Activated gamma-delta T cell treated with Interleukin-2 at 50 U/mL for 16 hours (primary cell): Measurements from ENCODE around the gene ZWILCH.

ENCODE experiments used
- DNase-seq: peaks from one replicate; pipeline ENCODE4 v3.0.0-alpha.2; 2020

Gene ZWILCH

DNA sequence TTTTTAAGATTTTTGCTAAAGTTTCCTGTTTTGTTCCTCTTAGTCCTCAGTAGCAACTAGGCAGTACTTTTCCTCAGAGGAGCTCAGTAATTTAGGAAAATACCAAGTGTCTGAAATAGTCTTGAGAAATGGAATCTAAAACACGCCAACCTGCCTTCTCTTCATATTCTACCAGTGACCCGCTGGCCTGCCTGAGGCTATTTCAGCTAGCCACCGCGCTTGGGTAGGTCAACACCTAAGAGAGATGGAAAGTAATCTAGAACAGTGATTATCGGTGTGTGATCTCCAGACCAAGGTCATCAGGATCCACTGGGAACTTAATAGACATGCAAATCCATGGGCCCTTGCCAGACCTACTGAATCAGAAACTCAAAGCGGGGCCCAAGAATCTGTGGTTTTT lies 53.1 kb downstream of the ZWILCH start:
- no peak for DNase-seq

- no peak for DNase-seq
Observed at GRCh38 chr15:66560856-66561525, 55.9 kb downstream of the ZWILCH start.

DNA sequence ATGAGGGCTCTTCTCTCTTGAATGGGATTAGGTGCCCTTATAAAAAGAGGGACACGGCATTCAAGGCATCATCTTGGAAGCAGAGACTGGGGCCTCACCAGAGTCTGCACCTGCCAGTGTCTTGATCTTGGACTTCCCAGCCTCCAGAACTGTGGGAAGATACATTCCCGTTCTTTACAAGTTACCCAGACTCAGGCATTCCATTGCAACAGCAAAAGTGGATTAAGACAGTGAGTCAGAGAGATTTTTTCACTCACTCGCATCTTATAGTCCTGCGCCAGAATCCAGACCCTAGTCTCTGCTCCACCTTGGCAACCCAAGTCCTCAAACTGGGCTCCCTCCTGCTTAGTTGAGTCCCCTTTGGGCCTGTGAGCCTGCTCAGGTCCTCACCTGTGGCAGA lies 58.0 kb downstream of the ZWILCH start:
- no peak for DNase-seq

- no peak for DNase-seq
Observed at GRCh38 chr15:66563566-66564110, 58.5 kb downstream of the ZWILCH start.

- DNase-seq = no peak
Observed at GRCh38 chr15:66564136-66565041, 59.3 kb downstream of the ZWILCH start.

DNA sequence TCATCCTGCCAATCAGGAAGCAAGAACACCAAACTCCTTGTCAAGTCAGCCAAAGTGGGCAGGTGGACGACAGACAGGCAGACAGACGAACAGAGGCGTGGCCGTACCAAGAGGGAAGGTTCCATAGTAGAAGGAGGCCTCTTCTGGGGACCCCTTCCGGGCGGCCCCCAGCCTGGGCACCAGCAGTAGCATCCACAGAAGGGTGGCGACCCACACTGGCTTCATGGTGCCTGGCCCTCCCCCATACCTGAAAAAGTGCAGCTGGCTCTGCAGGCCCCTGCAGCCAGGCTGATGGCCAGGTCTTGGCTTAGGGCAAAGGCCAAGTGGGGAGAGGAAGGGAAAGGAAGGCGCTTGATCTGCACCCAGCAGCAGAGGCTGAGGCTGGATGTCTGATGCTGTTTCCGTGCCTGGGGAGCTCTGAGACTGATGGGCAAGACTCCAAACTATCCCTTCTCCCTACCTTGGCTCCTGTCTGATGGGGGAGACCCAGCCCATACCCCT lies 60.1 kb downstream of the ZWILCH start:
- DNase-seq = no peak

GRCh38 chr15:66565741-66566144 lies 60.6 kb downstream of the ZWILCH start, which contains the start of gene LCTL:
Gene LCTL (minus strand): TSS chr15:66565998. CDS start chr15:66565365, 633 bp downstream.
- DNase-seq = no peak

DNA sequence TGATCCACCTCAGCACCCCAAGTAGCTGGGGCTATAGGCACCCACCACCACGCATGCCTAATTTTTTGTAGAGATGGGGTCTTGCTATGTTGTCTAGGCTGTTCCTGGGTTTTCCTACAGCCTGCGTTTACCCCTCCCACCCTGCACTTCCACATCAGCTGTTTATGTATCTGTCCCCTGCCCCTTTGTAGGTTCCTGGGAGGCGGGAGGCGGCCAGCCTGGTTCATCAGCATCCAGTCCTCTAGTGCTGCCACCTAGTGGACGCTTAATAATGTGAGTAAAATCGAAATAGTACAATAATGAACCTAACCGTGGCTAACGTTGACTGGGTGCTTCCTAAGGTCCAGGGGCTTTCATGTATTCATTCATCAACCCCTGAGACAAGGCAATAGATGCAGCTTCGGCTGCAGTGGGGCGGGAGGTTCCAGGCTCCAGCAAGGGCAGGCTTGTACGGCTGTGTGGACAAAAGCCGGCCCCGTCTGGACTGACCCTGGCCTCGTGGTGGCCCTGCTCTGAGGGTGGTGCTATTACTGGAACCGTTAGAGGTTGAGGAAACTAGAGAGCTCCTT lies 61.9 kb downstream of the ZWILCH start:
- peak; percentile 31 for DNase-seq

GRCh38 chr15:66567897-66568296 lies 62.8 kb downstream of the ZWILCH start:
- DNase-seq = no peak

DNA sequence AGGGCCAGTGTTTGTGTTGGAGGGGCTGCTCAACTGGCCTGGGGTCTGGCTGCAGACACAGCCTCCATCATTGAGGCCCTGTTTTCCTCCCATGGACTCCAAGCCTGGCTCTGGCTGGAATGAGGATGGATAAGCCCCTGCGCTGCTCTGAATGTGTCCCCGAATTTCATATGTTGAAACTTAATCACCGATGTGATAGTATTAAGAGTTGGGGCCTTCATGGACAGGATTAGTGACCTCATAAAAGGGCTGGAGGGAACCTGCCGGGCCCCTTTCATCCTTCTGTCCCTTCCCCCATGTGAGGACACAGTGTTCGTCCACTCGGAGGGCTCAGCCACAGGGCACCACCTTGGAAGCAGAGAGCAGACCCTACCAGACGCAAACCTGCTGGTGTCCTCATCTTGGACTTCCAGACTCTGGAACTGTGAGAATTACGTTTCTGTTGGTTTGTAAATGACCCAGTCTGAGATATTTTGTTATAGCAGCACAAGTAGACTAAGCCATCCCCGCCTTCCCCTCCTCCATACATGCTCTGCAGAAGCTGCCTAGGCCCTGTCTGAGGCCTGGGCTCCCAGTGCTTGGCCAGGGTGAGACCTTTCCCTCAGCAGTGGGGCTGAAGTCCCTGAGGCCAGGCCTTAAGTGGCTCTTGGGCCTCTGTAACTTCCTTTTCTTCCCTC lies 64.5 kb downstream of the ZWILCH start:
- no peak for DNase-seq

GRCh38 chr15:66570327-66570726 lies 65.2 kb downstream of the ZWILCH start:
- no peak for DNase-seq

DNA sequence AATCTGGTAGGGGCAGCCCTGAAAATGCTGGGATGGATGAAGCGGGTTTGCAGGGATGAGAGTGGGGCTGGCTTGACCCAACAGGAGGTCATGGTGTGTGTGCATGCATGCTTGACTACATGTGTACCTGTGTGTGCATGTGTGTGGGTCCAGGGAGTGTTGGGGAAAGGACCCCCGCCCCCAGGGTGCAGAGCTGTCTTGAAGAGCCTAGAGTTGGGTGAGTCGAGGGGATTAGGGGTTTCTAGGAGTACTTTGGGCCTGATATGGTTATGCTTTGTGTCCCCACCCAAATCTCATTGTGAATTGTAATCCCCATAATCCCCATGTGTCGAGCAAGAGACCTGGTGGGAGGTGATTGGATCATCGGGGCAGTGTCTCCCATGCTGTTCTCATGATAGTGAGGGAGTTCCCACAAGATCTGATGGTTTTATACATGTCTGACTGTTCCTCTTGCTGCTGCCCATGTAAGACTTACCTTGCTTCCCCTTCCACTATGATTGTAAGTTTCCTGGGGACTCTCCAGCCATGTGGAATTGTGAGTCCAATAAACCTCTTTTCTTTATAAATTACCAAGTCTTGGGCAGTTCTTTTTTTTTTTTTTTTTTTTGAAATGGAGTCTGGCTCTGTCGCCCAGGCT lies 65.8 kb downstream of the ZWILCH start:
- no peak for DNase-seq

- DNase-seq = no peak
Observed at GRCh38 chr15:66572146-66572545, 67.0 kb downstream of the ZWILCH start.

DNA sequence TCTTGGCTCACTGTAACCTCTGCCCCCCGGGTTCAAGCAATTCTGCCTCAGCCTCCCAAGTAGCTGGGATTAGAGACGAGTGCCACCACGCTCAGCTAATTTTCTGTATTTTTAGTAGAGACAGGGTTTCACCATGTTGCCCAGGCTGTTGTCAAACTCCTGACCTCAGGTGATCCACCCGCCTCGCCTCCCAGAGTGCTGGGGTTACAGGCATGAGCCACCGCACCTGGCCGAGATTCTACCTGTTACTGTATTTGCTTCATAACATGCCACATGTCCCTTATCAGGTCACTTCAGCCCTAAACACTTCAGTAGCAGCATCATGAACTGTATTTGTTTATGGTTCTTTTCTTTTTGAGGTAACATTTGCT lies 68.2 kb downstream of the ZWILCH start:
- no peak for DNase-seq

DNA sequence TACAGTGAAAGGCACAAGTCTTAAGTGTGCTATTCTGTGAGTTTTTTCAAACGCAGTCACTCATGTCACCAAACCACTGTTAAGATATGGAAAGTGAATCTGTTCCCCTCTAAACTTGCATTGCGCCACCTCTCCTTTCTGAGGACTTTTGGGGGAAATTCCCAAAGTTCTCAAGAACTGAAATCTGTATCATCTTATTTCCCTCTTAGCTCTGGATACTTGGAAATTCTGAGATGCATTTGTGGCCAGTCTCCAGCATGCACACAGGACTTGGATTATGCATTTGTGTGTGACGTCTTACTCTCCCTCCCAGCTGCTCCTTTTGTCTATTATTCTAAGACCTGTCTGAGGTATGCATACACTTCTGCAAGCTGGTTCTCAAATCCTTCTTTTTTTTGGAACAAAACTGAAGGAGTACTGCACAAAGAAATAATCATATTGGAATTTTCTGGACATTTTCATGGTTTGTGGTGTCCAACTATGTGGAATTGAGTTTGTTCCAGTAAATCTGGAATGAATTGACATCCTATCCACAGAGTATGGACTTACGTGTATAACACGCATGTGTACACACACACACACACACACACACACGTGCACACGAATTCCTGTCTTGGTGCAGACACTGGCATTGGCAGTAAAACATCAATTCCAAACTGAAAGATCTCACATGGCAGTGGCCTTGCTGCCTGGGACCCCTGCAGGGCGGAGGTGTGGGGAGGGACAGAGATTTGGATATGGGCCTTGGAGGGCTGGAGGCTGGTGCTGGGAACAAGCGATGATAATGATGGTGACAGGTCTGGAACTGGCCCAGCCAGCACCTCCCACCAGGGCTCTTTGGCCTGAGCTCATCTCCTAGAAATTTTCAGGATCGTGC lies 68.8 kb downstream of the ZWILCH start:
- DNase-seq = no peak

DNA sequence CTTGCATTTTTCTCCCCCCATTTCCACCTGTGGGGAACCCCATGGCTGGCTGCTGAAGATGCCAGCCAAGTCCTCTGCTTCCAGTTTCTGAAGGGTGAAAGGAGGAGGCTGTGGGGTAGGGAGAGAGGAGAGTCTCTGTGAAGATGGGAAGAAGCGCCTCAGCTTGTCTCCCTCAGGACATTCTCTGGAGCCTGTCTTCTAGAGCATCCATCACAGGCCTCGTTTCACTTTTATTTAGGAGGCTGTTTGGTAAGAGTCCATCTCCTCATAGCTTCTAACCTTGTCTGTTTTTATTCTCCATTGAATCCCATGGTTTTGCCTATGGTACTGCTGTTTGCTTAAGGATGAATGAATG lies 69.4 kb downstream of the ZWILCH start:
- no peak for DNase-seq

GRCh38 chr15:66578286-66578875 lies 73.3 kb downstream of the ZWILCH start:
- no peak for DNase-seq

- DNase-seq = no peak
Observed at GRCh38 chr15:66580643-66581042, 75.5 kb downstream of the ZWILCH start.

GRCh38 chr15:66581972-66582537 lies 76.9 kb downstream of the ZWILCH start:
- no peak for DNase-seq

- no peak for DNase-seq
Observed at GRCh38 chr15:66586155-66586976, 81.2 kb downstream of the ZWILCH start.
